ENCODE data around the gene KRTAP10-2.
"Not testable (repeated sequence)": the region's sequence is repeated elsewhere in the genome, so short reads cannot be mapped to it uniquely, and the experiment has no call there.

The KRTAP10-2 gene

DNA sequence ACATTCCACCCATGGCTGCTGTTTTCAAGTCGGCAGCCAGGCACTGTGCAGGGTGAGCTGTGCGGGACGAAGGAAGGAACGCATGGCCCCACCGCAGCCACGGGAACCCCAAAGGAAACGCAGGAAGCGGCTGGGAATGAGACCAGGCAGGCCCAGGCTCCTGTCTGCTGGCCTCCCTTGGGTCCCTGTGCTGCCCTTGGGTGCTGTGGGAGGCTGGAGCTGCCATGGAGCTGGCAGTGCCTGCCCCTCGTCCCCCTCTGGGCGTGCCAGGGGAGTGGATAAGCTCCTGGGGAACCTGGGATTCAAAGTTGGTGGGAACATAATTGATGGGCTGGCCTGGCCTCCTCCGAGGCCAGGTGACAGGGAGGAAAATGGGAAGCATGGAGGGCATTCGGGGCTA, 17.0 kb upstream of the KRTAP10-2 start:
- Mint-ChIP-seq H3K36me3 (ENCODE audit: low read depth) (no peaks in the 10 kb centered on the region), H3K9me3 (peaks cover 24% of the 10 kb centered on the region), H3K27me3 (ENCODE audit: low read depth) (peaks cover 28% of the 10 kb centered on the region), H3K4me1 (no peaks in the 10 kb centered on the region), H3K4me3 (no peak overlapping the region), H3K27ac (no peak overlapping the region)
- TF ChIP-seq CTCF (IDR thresholded peaks at IDR 0.05; ENCODE audit: unreplicated experiment in 3 of 3), result no peak

DNA sequence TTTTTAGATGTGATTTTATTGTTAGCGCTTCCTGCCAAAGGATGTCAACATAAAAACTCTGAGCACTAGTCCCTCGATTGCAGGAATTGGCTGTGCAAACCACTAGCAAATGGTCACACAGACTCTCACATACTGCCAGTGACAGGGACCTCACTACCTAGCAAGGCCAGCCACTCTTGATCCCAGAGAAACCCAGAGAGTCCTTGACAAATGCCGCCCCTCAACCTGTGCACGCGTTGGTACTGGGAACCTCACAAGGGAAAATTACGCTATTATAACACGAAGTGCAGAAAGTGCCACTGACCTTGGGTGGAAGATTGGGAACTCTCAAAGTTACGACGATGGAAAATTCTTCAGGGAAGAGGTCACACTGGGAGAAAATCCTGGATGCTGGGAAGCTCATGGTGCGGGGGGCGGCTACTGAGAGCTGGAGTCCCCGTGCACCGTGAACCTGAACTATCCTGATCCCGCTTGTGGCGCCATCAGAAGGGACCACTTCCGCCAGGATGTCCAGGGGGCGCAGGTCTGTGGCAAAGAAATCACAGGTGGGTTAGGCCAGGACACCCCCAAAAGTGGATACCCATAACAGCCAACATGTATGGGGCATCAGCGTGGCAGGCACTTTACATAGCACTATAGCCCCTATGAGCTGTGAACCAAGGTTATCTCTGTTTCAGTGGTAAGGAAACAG, 16.3 kb upstream of the KRTAP10-2 start:
- Mint-ChIP-seq H3K27me3 (ENCODE audit: low read depth) (peaks cover 23% of the 10 kb centered on the region), H3K4me3 (no peak overlapping the region), H3K27ac (no peak overlapping the region), H3K4me1 (no peaks in the 10 kb centered on the region), H3K36me3 (ENCODE audit: low read depth) (no peaks in the 10 kb centered on the region), H3K9me3 (peaks cover 21% of the 10 kb centered on the region)
- TF ChIP-seq CTCF (IDR thresholded peaks at IDR 0.05; ENCODE audit: unreplicated experiment in 3 of 3), result no peak

DNA sequence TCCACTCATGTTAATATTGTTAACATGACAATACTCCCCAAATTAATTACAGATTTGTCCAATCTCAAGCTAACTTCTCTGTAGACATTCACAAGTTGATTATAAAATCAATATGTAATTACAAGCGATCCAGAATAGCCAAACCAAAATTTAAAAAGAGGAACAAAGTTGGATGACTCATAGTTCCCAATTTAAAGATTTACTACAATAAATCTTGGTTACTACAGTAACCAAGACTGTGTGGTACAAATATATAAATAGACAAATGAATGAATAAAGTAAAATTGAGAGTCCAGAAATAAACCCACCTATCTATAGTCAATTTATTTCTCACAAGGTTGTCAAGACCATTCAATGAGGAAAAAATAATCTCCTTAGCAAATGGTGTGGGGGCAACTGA, 15.1 kb upstream of the KRTAP10-2 start:
- no peak overlapping the region for H3K27ac Mint-ChIP-seq
- TF ChIP-seq CTCF (IDR thresholded peaks at IDR 0.05; ENCODE audit: unreplicated experiment in 3 of 3), result no peak
- H3K36me3 Mint-ChIP-seq (ENCODE audit: low read depth), result no peaks in the 10 kb centered on the region
- no peaks in the 10 kb centered on the region for H3K4me1 Mint-ChIP-seq
- no peak overlapping the region for H3K4me3 Mint-ChIP-seq
- peaks cover 27% of the 10 kb centered on the region for H3K27me3 Mint-ChIP-seq (ENCODE audit: low read depth)
- peaks cover 20% of the 10 kb centered on the region for H3K9me3 Mint-ChIP-seq

DNA sequence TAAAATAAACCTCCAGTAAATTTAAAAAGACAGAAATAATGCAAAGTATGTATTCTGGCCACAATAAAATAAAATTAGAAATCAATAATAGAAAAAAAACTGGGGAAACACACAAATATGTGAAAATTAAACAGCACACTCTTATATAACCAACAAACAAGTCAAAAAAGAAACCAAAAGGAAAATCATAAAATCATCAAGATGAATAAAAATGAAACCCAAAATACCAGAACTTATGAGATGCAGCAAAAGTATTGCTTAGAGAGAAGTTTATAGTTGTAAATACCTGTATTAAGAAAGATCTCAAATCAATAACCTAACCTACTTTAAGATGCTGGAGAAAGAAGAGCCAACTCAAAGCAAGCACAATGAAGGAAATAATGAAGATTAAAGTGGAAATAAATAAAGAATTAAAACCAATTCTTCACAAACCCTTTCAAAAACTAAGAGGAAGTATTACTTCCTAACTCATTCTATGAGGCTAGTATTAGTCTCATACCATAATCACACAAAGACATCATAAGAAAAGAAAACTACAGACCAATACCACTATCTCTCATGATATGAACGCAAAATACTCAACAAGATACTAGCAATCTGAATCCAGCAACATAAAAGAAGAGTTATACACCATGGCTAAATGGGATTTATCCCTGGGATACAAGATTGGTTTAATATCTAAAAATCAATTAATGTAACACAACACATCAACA, 13.7 kb upstream of the KRTAP10-2 start:
- TF ChIP-seq CTCF (IDR thresholded peaks at IDR 0.05; ENCODE audit: unreplicated experiment in 3 of 3), result no peak
- Mint-ChIP-seq H3K4me1 (no peaks in the 10 kb centered on the region), H3K9me3 (peaks cover 18% of the 10 kb centered on the region), H3K27ac (no peak overlapping the region), H3K4me3 (no peak overlapping the region), H3K27me3 (ENCODE audit: low read depth) (peaks cover 29% of the 10 kb centered on the region), H3K36me3 (ENCODE audit: low read depth) (no peaks in the 10 kb centered on the region)

DNA sequence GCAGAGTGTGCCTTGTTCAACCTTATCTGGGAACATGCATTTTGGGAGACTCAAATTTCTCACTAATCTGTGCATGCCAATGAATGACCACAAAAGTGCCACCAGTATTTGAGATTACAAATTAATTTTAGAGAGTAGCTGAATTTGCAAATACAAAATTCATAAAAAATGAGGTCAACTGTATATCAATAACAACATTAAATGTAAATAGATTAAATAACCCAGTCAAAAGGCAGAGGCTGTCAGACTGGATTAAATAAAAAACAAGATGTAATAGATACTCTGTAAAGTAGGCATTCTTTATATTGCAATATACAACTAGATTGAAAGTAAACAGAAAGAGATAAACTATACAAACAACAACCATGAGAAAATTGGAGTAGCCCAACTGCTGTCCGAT, 12.8 kb upstream of the KRTAP10-2 start:
- H3K4me1 Mint-ChIP-seq, result no peaks in the 10 kb centered on the region
- no peaks in the 10 kb centered on the region for H3K36me3 Mint-ChIP-seq (ENCODE audit: low read depth)
- H3K4me3 Mint-ChIP-seq, result no peak overlapping the region
- peaks cover 26% of the 10 kb centered on the region for H3K27me3 Mint-ChIP-seq (ENCODE audit: low read depth)
- no peak overlapping the region for H3K27ac Mint-ChIP-seq
- no peak for TF ChIP-seq CTCF (IDR thresholded peaks at IDR 0.05; ENCODE audit: unreplicated experiment in 3 of 3)
- peaks cover 22% of the 10 kb centered on the region for H3K9me3 Mint-ChIP-seq

DNA sequence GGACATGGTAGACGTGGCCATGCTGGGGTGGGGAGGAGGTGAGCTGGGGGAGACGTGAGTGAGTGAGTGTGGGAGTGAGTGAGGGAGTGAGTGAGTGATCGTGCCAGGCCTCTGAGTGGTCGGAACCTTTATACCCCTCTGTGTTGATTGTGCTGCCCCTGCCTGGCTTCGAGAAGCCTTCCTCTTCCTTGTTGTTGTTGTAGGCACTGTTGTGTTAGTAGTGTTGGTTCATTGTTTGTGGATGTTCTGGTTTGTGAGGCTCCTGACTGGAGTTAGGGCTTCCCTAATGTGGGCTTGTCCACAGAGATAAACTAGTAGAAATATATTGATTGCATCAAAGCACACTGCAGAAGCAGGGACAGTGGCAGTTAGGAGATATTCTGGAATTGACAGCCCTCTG, 7.4 kb upstream of the KRTAP10-2 start, which contains the start of gene KRTAP10-3:
KRTAP10-3 (minus strand) TSS at position 101 of the 400 bp plus-strand sequence; CDS start at position 21, 80 bp downstream.
- no peak within 1 kb of the TSS for H3K27ac Mint-ChIP-seq
- peaks cover 28% of the 10 kb centered on the region for H3K27me3 Mint-ChIP-seq (ENCODE audit: low read depth)
- peak within 1 kb of the TSS in 1 of 3 experiments; percentile 16 for H3K4me3 Mint-ChIP-seq
- no peak for TF ChIP-seq CTCF (IDR thresholded peaks at IDR 0.05; ENCODE audit: unreplicated experiment in 3 of 3)
- peaks cover 26% of the 10 kb centered on the region for H3K9me3 Mint-ChIP-seq
- no peaks in the 10 kb centered on the region for H3K36me3 Mint-ChIP-seq (ENCODE audit: low read depth)
- peaks cover 26% of the 10 kb centered on the region for H3K4me1 Mint-ChIP-seq

- Mint-ChIP-seq H3K9me3 (peaks cover 25% of the 10 kb centered on the region), H3K4me1 (peaks cover 27% of the 10 kb centered on the region), H3K27me3 (ENCODE audit: low read depth) (peaks cover 28% of the 10 kb centered on the region)
- not testable (repeated sequence) for H3K4me3 Mint-ChIP-seq; H3K36me3 Mint-ChIP-seq (ENCODE audit: low read depth); H3K27ac Mint-ChIP-seq
Measured at GRCh38 chr21:44558329-44558675, 7.0 kb upstream of the KRTAP10-2 start.
